Gastrocnemius medialis (tissue), 4 donors: ENCODE measurements around the gene RALGAPA2.

Experiments
- POLR2A ChIP-seq, 2 donors: fragments of 450-650 bp; IDR thresholded peaks; one replicate each; pipeline ENCODE4 v1.6.1; 2017; ENCODE audit warnings: antibody characterized with exemption in 2 of 2, mild to moderate bottlenecking in 2 of 2, moderate library complexity in 2 of 2
- TF ChIP-seq, protein P1 (sequence below), 5 experiments: fragments of 450-650 bp in 3 of 5; fragments of 200-600 bp in 2 of 5; sonication (generic) in 2 of 5; IDR thresholded peaks in 4 of 5; conservative IDR thresholded peaks in 1 of 5; 1 replicate in 4 of 5; 2 replicates in 1 of 5; pipeline ENCODE4 v1.5.1; 2016 to 2019; ENCODE audit warnings: antibody characterized with exemption in 5 of 5, mild to moderate bottlenecking in 3 of 5, moderate library complexity in 3 of 5

GRCh38 chr20:20668639-20669038 is 43.8 kb downstream of the RALGAPA2 start:
- TF ChIP-seq, protein P1, sequence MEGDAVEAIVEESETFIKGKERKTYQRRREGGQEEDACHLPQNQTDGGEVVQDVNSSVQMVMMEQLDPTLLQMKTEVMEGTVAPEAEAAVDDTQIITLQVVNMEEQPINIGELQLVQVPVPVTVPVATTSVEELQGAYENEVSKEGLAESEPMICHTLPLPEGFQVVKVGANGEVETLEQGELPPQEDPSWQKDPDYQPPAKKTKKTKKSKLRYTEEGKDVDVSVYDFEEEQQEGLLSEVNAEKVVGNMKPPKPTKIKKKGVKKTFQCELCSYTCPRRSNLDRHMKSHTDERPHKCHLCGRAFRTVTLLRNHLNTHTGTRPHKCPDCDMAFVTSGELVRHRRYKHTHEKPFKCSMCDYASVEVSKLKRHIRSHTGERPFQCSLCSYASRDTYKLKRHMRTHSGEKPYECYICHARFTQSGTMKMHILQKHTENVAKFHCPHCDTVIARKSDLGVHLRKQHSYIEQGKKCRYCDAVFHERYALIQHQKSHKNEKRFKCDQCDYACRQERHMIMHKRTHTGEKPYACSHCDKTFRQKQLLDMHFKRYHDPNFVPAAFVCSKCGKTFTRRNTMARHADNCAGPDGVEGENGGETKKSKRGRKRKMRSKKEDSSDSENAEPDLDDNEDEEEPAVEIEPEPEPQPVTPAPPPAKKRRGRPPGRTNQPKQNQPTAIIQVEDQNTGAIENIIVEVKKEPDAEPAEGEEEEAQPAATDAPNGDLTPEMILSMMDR (IDR thresholded peaks at IDR 0.05 in 4 of 5, conservative IDR thresholded peaks at IDR 0.05 in 1 of 5), result no peak
- no peak for TF ChIP-seq POLR2A (IDR thresholded peaks at IDR 0.05)
